OCI-M2 (cell line): ENCODE measurements around the gene FRAT1.
A peak's percentile ranks its signal among the peaks of the same experiment; 100 is the strongest.

Experiments
- DNase-seq: peaks from one replicate; lab custom pipeline; 2025; ENCODE audit not compliant: unreplicated experiment; lab: John Stamatoyannopoulos, UW

The FRAT1 gene

DNA sequence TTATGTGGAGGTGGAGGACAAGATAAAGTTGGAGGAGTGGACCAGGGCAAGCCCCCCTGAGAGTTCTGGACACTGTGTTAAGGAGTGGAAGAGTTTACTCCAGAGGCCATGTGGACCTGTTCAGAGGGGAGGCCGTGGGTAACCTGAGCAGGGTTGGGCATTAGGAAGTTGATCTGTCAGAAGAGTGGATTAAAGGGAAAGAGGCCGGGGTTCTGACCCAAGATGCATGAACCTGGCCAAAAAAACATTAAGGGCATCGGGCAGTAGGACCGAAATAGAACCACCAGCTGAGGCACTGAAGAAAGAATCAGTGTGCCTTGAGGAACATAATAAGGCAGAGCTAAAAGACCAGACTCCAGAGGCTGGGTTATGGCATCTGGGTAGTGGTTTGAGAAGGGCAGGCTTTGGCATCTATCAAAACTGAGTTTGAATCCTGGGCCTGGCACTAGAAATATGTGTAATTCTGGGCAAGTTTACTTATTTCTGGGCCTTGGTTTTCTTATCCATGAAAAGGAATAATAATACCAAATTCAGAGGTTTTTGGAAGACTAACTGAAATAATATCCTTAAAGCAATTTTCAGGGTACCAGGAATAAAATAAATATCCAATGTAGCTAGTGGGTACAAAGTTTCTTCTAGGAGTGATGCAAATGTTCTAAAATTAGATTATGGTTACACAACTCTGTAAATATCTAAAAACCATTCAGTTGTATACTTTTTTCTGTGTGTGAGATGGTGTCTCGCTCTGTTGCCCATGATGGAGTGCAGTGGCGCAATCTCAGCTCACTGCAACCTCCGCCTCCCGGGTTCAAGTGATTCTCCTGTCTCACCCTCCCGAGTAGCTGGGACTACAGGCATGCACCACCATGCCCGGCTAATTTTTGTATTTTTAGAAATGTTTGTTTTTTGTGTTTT, 10.9 kb upstream of the FRAT1 start:
- DNase-seq = no peak

DNA sequence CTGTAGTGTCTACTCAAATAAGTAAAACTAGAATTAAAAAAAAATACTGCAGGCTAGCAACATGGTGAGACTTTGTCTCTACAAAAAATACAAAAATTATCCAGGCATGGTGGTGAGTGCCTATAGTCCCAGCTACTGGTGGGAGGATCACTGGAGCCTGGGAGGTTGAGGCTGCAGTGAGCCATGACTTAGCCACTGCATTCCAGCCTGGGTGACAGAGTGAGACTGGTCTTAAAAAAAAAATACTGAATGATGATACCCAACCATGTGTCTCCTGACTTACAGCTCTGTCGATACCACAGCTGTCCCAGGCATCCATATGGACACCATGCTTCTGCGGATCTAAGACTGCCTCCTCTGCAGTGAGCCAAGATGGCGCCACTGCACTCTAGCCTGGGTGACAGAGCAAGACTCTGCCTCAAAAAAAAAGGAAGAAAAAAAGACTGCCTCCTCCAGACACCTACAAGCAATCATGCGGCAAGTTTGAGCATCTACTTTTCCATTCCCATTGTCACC, 7.9 kb upstream of the FRAT1 start:
- DNase-seq = no peak

DNA sequence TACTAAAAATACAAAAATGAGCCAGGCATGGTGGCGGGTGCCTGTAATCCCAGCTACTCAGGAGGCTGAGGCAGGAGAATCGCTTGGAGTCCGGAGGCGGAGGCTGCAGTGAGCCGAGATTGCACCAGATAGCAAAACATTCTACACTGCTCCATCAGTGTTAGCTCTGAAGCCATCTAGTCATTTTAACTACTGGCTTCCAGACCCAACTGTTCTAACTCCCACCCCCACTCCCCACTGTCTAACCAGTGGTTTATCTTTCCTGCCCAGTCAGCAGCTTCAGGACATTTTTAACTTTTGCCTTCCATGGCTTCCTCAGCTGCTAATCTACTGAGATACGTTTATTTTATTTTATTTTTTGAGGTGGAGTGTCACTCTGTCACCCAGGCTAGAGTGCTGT, 6.2 kb upstream of the FRAT1 start:
- peak; percentile 49 for DNase-seq

DNA sequence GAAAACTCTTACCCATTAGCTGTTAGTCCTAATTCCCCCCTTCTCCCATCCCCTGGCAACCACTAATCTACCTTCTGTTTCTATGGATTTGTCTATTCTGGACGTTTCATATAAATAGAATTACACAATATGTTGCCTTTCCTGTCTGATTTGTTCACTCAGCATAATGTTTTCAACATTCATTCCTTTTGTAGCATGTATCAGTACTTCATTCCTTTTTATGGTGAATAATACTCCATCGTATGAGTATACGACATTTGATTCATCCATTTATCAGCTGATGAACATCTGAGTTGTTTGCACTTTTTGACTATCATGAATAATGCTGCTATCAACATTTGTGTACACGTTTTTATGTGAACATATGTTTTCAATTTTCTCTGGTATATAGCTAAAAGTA, 4.4 kb upstream of the FRAT1 start:
- DNase-seq = no peak

DNA sequence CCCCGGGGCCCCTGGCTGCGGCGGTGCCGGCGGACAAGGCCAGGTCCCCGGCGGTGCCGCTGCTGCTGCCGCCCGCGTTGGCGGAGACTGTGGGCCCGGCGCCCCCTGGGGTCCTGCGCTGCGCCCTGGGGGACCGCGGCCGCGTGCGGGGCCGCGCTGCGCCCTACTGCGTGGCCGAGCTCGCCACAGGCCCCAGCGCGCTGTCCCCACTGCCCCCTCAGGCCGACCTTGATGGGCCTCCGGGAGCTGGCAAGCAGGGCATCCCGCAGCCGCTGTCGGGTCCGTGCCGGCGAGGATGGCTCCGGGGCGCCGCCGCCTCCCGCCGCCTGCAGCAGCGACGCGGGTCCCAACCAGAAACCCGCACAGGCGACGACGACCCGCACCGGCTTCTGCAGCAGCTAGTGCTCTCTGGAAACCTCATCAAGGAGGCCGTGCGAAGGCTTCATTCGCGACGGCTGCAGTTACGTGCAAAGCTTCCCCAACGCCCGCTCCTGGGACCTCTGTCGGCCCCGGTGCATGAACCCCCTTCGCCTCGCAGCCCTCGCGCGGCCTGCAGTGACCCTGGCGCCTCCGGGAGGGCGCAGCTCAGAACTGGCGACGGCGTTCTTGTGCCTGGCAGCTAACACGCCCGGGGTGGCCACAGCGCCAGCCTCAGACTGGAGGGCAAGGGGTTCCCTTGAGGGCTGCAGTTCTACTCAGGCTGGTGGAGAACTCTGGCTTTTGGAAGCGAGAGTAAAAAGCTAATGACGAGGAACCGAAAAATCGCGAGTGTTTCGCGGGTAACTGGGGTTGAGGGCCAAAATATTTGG, 804 bp downstream of the FRAT1 start:
- no peak for DNase-seq

DNA sequence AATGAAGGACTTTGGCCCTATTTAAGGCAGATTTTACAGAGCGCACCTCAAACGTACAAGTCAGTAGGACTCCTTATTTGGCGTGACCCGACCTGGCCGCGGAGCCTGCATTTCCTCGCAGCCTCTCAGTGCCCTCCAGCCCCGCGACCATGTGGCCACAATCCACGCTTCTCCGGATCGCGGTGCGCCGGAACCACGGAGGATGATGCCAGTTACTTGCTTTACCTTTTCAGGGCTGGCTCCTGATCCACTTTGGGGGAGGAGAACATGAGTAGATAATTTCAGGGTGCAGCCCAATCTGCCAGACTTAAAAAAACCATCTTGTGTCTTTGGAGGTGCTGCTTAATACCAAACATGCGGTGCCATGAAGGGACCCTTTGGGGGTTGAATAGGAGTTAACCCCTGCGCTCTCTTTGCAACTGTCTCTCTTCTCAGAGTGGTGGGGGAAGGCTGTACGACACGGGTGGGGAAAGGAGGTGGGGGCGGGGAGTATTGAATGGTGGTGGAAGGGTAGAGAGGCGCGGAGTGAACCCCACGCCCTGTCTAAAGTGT, 1.5 kb downstream of the FRAT1 start:
- no peak for DNase-seq

DNA sequence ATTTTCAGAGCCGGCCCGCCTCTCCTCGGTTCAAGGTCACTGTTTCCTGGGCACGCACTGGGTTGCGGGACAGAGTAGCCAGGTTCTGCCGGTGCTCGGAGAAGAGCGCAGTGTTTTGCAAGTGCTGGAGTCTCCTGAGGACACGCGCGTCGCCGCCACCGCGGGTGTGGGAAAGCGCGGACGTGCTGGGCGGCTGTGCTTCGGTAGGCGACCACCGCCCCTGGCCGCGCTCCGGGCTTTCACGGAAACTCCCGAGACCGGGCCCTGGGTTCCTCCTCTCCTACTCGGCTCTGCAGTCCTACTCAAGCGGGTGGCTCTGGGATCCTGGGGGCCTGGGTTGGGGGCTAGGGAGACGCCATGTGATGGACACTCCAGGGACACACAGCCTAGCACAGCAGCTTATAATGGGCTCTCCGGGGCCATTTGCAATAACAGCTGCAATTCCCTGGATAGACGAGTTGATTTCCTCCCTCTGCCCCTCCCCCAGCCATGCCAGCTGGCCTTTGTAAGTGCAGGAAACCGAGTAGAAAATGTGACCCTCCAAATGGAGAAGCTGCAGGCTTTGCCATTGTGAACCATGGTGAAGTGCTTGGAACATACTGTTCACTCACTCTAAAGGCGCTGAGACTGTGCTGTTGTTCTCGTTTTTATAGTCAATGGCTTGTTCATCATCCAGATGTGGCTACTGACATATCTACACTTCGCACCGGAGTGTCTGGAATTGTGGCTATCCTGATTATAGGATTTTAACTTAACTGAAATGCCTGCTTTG, 2.1 kb downstream of the FRAT1 start:
- DNase-seq = no peak

DNA sequence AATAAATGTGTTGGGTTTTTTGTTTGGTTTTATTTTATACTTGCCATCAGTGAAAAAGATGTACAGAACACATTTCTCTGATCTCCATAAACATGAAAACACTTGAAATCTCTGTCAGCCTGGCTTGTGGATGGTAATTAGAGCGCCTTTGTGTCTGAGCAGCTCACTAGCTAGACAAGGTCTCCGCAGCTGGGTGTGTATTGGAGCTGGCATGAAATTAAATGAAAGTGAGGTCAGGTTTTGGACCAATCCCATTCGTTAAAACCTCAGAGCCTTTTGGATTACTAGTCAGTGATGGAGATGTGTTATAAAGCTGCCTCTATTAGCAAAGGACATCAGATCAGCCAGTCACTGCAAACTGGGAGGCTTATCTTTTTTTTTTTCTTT, 2.7 kb downstream of the FRAT1 start:
- no peak for DNase-seq

DNA sequence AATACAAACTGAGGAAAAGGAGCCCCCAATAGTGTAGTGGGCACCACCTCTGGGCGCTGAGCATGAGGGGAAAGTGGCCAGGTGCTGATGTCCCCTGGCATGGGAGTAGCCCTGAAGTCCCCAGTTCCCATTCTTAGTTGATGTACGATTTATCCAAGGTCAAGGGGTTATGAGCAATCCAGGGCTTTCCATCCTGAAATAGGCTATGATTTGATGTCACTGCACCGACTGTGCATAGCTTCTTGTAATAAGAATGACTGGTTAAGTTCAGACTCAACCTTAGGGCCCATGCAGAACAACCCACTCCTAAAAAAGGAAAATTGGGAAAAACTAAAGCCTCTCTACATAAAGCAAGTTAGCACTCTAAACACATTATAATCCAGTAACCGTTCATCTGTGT, 4.4 kb downstream of the FRAT1 start:
- no peak for DNase-seq

DNA sequence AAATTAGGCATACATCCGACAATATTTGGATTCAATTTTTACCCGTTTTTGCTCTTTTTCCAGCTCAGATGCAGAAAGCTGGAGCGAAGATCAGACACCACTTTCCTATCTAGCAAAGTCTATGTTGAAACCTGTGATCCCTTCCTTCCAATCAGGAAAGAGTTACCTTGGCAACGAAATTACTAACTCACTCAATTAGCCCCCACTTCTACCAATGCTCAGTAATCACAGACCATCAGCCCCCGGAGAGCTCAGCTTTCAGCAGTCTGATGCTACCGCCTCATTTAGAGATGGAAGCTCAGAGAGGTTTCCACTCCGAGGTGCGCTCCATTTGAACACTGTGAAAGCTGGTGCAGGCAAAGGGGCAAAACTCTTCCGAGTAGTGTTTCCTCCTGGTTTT, 6.7 kb downstream of the FRAT1 start:
- no peak for DNase-seq

DNA sequence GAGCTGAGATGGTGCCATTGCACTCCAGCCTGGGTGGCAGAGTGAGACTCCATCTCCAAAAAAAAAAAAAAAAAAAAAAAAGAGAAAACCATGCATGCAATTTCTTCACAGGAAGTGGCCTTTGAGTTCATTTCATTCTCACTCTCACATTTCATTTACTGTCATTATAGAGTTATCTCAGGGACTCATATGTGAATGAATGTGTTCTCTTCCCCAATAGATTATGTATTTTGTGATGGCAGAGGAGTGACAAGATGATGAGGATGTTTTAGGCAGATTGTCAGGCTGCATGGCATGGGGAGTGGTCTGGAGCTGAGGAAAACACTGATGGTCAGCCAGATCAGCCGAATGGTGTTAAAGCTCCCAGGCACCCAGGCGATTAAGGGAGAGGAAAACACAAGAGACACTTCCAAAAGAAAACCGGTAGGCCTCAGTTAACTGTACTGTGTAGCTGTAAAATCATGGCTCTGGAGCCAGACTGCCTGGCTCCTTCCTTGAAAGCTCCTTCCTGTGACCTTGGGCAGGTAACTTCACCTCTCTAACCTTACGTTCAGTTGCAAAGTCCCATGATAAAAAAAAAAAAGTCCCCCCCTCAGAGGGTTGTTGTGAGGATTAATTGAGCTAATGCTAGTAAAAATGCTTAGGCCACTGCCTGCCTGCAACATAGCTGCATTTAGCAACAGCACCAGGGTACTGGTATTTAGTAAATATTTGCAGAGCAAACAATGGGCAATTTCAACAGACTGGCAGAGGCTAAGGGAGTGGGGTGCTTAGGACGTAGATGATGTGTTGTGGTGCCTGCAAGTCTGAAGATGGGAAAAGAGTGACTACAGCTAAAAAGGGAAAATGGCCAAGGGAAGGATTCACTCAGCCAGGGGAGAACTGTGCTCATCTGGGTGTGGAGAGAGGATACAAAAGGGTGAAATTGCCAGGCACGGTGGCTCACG, 8.6 kb downstream of the FRAT1 start:
- peak; percentile 77 for DNase-seq

DNA sequence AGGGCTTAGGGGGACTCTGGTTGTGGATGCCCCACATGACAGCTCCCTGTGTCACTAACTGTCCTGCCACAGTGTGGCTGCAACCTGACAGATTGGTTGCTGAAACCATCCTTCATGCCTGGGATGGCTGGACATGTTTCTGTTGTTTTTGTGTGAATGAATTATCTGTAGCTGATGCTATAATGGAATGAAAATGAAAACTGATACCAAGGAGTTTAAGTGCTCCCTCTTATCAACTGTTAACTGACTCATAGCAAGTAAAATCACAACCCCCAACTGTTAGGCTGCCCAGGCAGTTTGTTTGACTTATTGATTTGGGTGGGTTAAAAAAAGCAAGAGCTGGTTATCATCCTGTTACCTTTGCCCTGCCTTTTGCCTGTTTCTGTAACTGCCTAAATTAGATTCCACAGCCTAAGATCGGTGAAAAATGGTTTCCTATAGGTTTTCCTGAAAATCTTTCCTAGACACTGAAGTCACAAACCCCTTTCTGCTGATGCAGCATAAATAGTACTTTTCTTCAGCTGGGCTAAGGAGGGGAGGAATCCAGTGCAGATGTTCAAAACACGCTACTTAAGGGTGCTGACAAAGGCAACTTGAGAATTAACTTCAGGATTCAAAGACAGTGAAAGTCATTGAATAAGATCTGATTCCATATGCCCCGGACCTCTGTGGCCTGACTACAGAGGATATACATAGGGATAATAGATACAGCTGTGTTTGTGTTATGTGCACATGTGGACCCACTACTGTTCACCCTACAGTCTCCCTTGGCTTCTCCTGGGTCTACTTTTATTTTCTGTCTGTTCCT, 9.8 kb downstream of the FRAT1 start:
- DNase-seq = peak; percentile 48

DNA sequence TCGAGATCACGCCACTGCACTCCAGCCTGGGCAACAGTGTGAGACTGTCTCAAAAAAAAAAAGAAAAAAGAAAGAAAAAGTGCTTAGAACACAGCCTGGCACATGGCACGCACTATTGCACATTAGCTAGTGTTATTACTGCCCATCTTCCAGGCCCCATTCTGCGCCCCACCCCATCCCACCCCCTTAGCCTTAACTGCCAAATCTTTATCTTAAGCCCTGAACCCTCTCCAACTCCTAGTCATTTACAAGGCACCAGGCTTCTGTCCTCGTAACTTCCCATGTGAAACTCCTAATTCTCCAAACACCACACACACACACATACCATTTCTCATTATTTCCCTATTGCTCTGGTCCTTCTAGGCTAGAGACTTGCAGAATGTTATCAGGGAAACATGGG, 10.7 kb downstream of the FRAT1 start:
- DNase-seq = no peak

DNA sequence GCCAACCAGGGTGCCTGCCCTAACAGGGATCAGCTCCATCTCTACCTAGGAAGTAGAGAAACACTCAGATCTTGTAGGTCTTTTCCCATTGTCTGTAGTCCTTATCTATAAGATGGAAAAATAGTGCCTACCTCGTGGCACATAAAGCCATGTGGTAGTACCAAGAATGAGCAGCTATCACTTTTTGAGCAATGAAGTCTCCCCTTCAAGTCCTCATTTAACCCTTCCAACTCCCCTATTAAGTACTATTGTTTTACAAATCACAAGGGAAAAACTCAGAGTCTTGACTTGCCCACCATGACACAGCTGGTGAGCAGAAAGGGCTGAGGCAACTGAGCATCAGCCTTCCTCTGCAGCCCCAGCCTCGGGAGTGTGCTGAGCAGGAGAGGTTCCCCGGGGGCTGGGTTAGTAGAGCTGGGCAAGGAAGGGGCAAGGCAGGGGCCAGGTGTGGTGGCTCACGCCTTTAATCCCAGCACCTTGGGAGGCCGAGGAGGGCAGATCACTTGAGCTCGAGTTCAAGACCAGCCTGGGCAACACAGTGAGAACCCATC, 12.2 kb downstream of the FRAT1 start:
- no peak for DNase-seq

DNA sequence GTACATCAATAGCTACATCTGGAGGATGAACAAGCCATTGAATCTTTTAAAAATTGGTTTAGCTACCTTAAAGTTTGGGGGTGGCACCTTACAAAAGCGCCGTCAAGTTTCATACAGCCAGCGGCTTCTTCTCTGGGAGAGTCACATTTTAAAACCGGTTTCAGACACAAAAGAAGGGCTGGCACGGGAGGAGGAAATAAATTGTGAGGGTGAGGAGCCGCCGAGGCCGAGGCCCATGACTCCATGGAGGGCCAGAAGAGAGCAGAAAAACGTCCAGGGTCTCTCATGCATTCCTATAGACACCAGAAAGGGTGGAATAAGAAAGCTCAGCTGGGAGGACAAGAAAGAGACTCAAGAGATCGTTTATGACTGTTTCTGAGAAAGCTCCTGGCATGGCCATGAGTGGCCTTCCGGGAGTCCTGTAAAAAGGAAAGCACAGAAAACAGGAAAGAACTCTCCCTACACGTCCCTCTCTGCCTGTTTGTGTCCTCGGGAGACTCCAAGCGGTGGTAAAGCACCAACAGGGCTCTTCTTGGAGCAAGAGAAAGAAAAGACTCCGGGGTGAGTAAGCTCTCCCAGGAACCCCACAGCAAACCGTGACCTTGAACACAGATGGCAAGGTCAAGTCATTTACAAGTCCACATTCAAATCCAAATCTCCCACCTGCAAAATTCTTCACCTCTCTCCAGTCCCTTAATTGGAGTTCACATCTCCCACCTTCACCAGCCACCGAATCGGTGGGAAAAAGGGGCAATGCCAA, 13.7 kb downstream of the FRAT1 start:
- DNase-seq = no peak

DNA sequence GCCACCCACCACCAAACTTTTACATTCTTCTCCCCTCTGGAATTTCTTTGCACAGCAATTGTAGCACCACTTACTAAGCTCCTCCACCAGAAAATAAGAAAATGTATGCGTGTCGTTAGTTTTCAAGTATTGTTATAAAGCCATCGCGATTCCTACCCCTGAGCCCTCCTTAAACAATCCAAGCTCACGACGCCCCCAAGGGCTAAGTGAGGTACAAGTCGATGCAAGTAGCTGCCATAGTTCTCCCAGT, 14.2 kb downstream of the FRAT1 start:
- no peak for DNase-seq

DNA sequence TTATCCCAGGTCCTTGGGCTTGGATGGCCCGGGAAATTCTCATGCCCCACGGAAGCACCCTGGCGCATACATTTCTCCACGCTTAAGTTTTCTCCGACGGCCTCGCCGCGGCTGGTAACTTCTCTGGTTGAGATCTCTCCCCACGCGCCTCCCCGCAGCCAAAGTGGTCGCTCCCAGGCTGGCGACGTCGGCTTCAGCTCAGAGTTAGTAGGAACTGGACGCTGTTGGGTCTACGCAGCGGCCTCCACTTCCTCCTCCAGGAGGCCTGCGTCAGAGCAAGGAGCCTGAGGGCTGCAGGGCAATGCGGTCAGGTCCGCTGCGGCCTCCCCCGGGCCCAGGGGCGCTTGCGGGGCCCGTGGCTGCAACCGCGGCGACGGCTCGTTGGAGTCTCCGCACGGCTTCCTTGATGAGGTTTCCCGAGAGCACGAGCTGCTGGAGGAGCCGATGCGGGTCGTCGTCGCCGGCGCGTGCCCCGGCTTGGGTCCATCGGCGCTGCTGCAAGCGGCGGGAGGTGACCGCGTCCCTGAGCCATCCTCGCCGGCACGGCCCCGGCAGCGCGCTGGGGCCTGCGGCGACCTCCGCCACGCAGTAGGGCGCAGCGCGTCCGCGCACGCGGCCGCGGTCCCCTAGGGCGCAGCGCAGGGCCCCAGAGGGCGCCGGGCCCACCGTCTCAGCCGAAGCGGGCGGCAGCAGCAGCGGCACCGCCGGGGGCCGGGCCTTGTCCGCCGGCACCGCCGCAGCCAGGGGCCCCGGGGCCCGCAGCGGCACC, 14.7 kb downstream of the FRAT1 start:
- DNase-seq = no peak
